HepG2 (cell line): Measurements from ENCODE around the gene CGNL1. TPM values are rescaled to one million over a fixed set of nuclear protein-coding genes. Genes with fewer than 3 reads are reported as not detected.

ENCODE experiments used
- EED ChIP-seq: sonication (generic); formaldehyde crosslinking; IDR thresholded peaks from 2 replicates; pipeline ENCODE4 v1.5.0; 2020; ENCODE audit warnings: mild to moderate bottlenecking, missing genetic modification reagents
- HNRNPK ChIP-seq: fragments of 200-400 bp; formaldehyde crosslinking; IDR thresholded peaks from 2 replicates; pipeline ENCODE4 v1.6.1; 2018; ENCODE audit warnings: low read length, low read depth, moderate library complexity, mild to moderate bottlenecking; ENCODE audit not compliant: poor library complexity, severe bottlenecking
- MTA1 ChIP-seq: sonication (generic); formaldehyde crosslinking; IDR thresholded peaks from 2 replicates; pipeline ENCODE4 v1.4.0; 2020; ENCODE audit warnings: missing genetic modification reagents, mild to moderate bottlenecking, borderline replicate concordance
- MYNN ChIP-seq: sonication (generic); formaldehyde crosslinking; IDR thresholded peaks from 2 replicates; pipeline ENCODE4 v1.4.0; 2020; ENCODE audit warnings: mild to moderate bottlenecking, low read depth, missing genetic modification reagents
- PITX1 ChIP-seq: sonication (generic); formaldehyde crosslinking; IDR thresholded peaks from 2 replicates; pipeline ENCODE4 v1.5.1; 2020; ENCODE audit warnings: mild to moderate bottlenecking, missing genetic modification reagents
- SIN3A ChIP-seq: IDR thresholded peaks from 2 replicates; pipeline ENCODE4 v1.6.1; 2011; ENCODE audit warnings: low read depth, mild to moderate bottlenecking, control low read depth, low read length, borderline replicate concordance
- SIX4 ChIP-seq: sonication (generic); formaldehyde crosslinking; IDR thresholded peaks from 2 replicates; pipeline ENCODE4 v1.4.0; 2020; ENCODE audit warnings: missing genetic modification reagents
- TAF1 ChIP-seq: sonication (generic); formaldehyde crosslinking; IDR thresholded peaks from 2 replicates; pipeline ENCODE4 v1.4.0; 2020; ENCODE audit warnings: missing genetic modification reagents
- TBL1XR1 ChIP-seq: fragments of 150-350 bp; IDR thresholded peaks from 2 replicates; pipeline ENCODE4 v1.6.1; 2014; ENCODE audit warnings: borderline replicate concordance, low read length; ENCODE audit not compliant: partially characterized antibody
- TGIF2 ChIP-seq: IDR thresholded peaks from 2 replicates; pipeline ENCODE4 v1.6.1; 2016; ENCODE audit warnings: control low read depth, missing compliant biosample characterization
- THYN1 ChIP-seq: sonication (generic); formaldehyde crosslinking; IDR thresholded peaks from 2 replicates; pipeline ENCODE4 v1.8.1; 2023; ENCODE audit warnings: low read depth, mild to moderate bottlenecking, moderate library complexity, missing genetic modification reagents, borderline replicate concordance
- U2AF2 ChIP-seq: fragments of 200-400 bp; formaldehyde crosslinking; IDR thresholded peaks from 2 replicates; pipeline ENCODE4 v1.6.1; 2017; ENCODE audit warnings: low read depth, mild to moderate bottlenecking, low read length
- XBP1 ChIP-seq: sonication (generic); formaldehyde crosslinking; IDR thresholded peaks from 2 replicates; pipeline ENCODE4 v1.5.0; 2020; ENCODE audit warnings: missing genetic modification reagents
- ZBTB21 ChIP-seq: sonication (generic); formaldehyde crosslinking; IDR thresholded peaks from 2 replicates; pipeline ENCODE4 v1.4.0; 2020; ENCODE audit warnings: missing genetic modification reagents
- ZFP62 ChIP-seq: sonication (generic); formaldehyde crosslinking; IDR thresholded peaks from 2 replicates; pipeline ENCODE4 v1.4.0; 2020; ENCODE audit warnings: missing genetic modification reagents
- ZNF382 ChIP-seq: sonication (generic); formaldehyde crosslinking; IDR thresholded peaks from 2 replicates; pipeline ENCODE4 v1.5.0; 2020; ENCODE audit warnings: missing genetic modification reagents, mild to moderate bottlenecking, borderline replicate concordance
- polyA plus RNA-seq, 8 experiments: library from polyadenylated mRNA; depleted of rRNA in 3 of 8; stranded (reverse) in 7 of 8; unstranded in 1 of 8; fragments of >200 nt; fragmentation: Illumina TruSeq in 4 of 8; extraction: Trizol in 4 of 8; gene quantifications; 2 replicates each; pipeline versions ENCODE4 v1.2.1 to v1.2.3, GENCODE V29; 2011 to 2016; ENCODE audit warnings: low read depth in 4 of 8, missing spikeins in 1 of 8, mixed read lengths in 1 of 8; ENCODE audit not compliant: insufficient read depth in 1 of 8
- total RNA-seq, 5 experiments: library from RNA; depleted of rRNA; stranded (reverse); fragments of >200 nt; fragmentation: Illumina TruSeq; extraction: Trizol; gene quantifications; 2 replicates each; pipeline ENCODE4 v1.2.3, GENCODE V29; 2016; ENCODE audit warnings: low read depth in 1 of 5
- TF ChIP-seq, protein P1 (sequence below): sonication (generic); formaldehyde crosslinking; conservative IDR thresholded peaks from 2 replicates; pipeline ENCODE4 v1.8.1; 2023; ENCODE audit warnings: missing genetic modification reagents
- TF ChIP-seq, protein P2 (sequence below): sonication (generic); formaldehyde crosslinking; IDR thresholded peaks from 2 replicates; pipeline ENCODE4 v1.5.0; 2020; ENCODE audit warnings: missing genetic modification reagents
- TF ChIP-seq, protein P3 (sequence below): sonication (generic); formaldehyde crosslinking; IDR thresholded peaks from 2 replicates; pipeline ENCODE4 v1.5.1; 2020; ENCODE audit warnings: mild to moderate bottlenecking, moderate library complexity, missing genetic modification reagents
- TF ChIP-seq, protein P4 (sequence below): sonication (generic); formaldehyde crosslinking; conservative IDR thresholded peaks from 2 replicates; pipeline ENCODE4 v1.8.0; 2022; ENCODE audit warnings: missing genetic modification reagents

Gene CGNL1
- total and polyA plus RNA-seq, 2 of the 13 experiments (the other 11 are each of a cell fraction or from before 2014, with no cell fraction given) = 5.6 to 15.6 TPM

DNA sequence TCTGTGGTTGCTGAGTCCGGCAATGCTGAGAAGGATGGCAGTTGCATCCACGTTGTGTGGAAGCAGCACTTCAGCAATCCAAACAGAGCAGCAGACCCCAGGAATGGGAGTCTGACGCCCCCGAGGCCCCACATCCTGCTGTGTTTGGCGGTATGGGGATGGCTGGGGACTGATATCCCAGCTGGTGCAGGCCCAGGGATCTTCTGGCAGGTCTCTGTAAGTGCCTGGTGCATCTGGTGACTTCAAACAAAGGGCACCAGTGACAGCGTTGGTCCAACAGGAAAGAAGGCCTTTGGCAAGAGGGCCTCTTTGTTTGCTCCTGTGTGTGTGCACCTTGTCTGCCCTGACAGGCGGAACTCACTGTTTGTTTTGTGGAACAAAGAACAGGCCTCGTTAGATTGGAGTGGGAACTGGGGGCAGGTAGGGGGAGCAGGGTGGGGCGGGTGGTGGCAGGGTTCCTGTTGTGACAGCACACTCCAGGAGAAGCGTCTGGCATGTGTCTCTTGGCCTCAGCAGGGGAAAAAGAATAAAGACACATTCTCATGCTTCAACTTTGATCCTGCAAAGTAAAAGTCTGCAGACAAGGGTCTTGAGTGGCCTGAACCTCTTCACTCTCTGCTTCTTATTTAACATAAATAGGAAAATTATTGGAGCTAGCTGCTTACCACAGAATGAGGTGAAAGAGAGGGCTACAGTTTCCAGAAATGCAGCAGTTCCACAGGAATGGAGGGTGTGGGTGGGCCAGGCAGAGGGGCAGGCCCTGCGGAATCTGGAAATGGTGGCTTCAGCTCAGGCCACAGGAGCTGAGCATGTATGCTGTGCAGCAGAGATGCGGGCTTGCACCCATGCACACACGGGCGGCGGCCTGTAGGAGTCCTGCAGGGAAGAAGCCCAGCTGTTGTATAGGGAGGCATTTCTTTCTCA is 120.9 kb downstream of the CGNL1 start (continued):
- TF ChIP-seq THYN1 (no peak), TGIF2 (CRISPR knock-in tag) (peak; percentile 88; the same call in 1 of the 2 replicates), TBL1XR1 (peak; percentile 21), TAF1 (CRISPR knock-in tag) (peak; percentile 63; the same call in 1 of the 2 replicates), SIN3A (peak; percentile 45; the same call in 1 of the 2 replicates), XBP1 (CRISPR knock-in tag) (0 out of 2 replicates have a peak, but pooled peaks have one; percentile 31), MTA1 (CRISPR knock-in tag) (peak; percentile 84), U2AF2 (0 out of 2 replicates have a peak, but pooled peaks have one; percentile 40), MYNN (no peak), ZBTB21 (0 out of 2 replicates have a peak, but pooled peaks have one; percentile 29), HNRNPK (peak; percentile 17), EED (no peak), PITX1 (peak; percentile 79; the same call in 1 of the 2 replicates), ZNF382 (no peak), SIX4 (CRISPR knock-in tag) (peak; percentile 81), ZFP62 (CRISPR knock-in tag) (no peak)
- TF ChIP-seq, protein P1, sequence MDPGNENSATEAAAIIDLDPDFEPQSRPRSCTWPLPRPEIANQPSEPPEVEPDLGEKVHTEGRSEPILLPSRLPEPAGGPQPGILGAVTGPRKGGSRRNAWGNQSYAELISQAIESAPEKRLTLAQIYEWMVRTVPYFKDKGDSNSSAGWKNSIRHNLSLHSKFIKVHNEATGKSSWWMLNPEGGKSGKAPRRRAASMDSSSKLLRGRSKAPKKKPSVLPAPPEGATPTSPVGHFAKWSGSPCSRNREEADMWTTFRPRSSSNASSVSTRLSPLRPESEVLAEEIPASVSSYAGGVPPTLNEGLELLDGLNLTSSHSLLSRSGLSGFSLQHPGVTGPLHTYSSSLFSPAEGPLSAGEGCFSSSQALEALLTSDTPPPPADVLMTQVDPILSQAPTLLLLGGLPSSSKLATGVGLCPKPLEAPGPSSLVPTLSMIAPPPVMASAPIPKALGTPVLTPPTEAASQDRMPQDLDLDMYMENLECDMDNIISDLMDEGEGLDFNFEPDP (CRISPR knock-in tag) = 0 out of 2 replicates have a peak, but pooled peaks have one; percentile 73
- TF ChIP-seq, protein P2, sequence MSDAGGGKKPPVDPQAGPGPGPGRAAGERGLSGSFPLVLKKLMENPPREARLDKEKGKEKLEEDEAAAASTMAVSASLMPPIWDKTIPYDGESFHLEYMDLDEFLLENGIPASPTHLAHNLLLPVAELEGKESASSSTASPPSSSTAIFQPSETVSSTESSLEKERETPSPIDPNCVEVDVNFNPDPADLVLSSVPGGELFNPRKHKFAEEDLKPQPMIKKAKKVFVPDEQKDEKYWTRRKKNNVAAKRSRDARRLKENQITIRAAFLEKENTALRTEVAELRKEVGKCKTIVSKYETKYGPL = 0 out of 2 replicates have a peak, but pooled peaks have one; percentile 12
- TF ChIP-seq, protein P3, sequence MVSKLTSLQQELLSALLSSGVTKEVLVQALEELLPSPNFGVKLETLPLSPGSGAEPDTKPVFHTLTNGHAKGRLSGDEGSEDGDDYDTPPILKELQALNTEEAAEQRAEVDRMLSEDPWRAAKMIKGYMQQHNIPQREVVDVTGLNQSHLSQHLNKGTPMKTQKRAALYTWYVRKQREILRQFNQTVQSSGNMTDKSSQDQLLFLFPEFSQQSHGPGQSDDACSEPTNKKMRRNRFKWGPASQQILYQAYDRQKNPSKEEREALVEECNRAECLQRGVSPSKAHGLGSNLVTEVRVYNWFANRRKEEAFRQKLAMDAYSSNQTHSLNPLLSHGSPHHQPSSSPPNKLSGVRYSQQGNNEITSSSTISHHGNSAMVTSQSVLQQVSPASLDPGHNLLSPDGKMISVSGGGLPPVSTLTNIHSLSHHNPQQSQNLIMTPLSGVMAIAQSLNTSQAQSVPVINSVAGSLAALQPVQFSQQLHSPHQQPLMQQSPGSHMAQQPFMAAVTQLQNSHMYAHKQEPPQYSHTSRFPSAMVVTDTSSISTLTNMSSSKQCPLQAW (CRISPR knock-in tag) = peak; percentile 95
- TF ChIP-seq, protein P4, sequence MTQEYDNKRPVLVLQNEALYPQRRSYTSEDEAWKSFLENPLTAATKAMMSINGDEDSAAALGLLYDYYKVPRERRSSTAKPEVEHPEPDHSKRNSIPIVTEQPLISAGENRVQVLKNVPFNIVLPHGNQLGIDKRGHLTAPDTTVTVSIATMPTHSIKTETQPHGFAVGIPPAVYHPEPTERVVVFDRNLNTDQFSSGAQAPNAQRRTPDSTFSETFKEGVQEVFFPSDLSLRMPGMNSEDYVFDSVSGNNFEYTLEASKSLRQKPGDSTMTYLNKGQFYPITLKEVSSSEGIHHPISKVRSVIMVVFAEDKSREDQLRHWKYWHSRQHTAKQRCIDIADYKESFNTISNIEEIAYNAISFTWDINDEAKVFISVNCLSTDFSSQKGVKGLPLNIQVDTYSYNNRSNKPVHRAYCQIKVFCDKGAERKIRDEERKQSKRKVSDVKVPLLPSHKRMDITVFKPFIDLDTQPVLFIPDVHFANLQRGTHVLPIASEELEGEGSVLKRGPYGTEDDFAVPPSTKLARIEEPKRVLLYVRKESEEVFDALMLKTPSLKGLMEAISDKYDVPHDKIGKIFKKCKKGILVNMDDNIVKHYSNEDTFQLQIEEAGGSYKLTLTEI = no peak
